GM21390 (cell line): Measurements from ENCODE around the gene EPS8L1.

Source experiments
- ATAC-seq: cut with Tn5 transposase; IDR thresholded peaks from one replicate; pipeline ENCODE4 v1.9.1; 2021; ENCODE audit not compliant: unreplicated experiment

The EPS8L1 gene

DNA sequence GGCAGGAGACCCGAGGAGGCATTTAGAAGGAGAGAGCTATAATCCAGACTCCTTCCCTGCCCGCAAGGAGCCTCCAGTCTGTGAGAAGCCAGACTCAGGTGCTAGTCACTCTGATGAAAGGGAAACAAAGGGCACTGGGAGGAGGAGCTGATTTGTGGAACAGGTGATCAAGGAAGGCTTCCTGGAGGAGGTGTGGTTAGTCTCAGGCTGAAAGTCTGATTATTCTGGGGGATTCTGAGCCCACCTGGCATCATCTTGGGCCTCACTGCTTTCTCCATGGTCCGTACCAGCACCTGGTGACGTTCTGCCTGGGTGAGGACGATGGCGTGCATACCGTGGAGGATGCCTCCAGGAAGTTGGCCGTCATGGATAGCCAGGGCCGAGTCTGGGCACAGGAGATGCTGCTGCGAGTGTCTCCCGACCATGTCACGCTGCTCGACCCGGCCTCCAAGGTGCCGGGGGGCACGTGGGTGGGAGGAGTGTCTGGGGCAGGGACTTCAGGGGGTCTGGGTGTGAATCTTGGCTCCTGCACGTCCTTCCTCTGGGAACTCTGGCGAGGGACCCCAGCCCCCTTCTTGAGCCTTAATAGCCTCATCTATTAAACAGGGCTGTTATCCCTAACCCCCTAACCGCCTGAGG, 3.9 kb downstream of the EPS8L1 start:
- no peak for ATAC-seq

DNA sequence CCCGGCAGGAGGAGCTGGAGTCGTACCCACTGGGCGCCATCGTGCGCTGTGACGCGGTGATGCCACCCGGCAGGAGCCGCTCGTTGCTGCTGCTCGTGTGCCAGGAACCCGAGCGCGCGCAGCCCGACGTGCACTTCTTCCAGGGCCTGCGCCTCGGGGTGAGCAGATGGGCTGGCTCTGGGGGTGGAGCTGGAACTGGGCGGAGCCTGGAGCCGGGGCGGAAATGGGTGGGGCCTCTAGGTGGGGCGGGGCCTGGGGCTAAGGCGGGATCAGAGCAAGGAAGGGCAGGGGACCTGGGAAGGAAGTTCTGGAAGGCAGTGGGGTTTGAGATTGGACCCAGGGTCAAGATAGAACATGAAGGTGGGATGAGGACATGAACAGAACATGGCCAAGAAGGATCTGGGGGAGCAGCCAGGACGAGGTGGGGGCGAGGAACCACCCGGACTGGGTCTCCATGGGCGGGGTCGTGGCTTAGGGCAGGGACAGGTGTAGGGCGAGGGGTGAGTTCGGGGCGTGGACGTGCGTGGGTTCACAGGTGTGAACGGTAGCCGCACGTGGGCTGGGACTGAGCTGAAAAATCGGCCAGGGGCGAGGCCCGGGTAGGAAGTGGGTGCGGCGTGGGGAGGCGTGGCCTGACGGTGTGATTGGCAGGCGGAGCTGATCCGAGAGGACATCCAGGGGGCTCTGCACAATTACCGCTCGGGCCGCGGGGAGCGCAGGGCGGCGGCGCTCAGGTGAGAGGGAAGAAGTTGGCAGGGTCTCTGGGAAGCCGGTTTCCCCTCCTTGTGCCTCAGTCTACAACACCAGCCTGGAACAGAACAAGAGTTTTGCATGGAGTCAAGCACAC, 4.7 kb downstream of the EPS8L1 start:
- ATAC-seq: no peak

DNA sequence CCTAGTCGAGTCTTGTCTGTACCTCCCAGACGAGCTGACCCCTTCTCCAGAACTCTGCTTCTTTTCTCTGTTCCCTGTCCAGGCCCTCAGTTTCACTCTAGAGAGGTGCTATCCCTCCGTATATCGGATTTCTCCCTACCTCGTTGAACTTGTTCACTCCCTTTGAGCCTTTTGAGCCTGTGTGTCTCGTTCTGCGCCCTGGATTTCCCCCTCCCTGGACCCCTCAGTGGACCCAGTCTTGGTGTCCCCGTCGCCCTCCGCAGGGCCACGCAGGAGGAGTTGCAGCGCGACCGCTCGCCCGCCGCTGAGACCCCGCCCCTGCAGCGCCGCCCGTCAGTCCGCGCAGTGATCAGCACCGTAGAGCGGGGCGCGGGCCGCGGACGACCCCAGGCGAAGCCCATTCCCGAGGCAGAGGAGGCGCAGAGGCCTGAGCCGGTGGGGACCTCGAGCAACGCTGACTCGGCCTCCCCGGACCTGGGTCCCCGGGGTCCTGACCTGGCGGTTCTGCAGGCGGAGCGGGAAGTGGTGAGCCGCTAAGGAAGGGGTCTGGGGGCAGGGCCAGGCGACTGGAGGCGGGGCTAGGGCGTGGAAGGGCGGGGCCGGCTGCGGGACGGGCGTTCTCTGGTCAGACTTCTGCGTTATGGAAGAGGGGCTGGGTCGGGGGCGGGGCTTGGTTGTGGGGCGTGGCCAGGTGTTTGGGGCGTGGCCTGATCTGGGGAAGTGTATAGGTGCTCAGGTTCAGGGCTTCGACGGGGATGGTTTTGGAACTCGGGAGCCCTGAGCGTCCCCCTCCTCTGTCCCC, 5.5 kb downstream of the EPS8L1 start:
- no peak for ATAC-seq

DNA sequence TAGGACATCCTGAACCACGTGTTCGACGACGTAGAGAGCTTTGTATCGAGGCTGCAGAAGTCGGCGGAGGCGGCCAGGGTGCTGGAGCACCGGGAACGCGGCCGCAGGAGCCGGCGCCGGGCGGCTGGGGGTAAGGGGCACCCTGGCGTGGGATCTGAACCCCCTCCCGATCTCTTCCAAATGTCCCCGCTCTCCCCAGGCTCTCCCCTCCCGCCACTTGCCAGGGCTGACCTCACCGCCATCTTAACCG, 6.0 kb downstream of the EPS8L1 start:
- ATAC-seq: no peak

DNA sequence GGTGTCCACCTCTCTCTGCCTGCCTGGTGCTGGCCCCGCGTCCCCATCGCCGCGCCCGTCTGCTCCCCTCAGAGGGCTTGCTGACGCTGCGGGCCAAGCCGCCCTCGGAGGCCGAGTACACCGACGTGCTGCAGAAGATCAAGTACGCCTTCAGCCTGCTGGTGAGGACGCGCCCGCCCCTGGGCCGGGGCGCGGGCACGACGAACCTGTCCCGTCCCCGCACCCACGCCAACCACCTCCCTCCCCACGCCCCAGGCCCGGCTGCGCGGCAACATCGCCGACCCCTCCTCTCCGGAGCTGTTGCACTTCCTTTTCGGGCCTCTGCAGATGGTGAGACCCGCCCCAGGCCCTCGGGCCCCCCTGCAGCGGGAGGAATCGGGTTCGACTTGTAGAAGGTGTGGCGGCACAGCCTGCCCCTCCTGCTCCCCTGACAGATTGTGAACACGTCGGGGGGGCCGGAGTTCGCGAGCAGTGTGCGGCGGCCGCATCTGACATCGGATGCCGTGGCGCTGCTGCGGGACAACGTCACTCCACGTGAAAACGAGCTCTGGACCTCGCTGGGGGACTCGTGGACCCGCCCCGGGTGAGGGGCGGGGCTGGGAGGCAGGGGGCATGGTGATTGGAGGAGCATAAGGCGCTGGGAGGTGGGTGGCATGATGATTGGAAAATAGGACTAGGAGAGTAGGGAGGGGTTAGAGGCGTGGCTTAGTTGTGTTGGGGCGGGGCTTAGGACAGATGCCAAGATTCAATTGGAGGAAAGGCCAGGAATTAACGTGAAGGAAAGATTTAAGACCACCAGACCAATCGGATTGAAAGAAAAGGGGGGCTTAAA, 6.6 kb downstream of the EPS8L1 start:
- no peak for ATAC-seq

DNA sequence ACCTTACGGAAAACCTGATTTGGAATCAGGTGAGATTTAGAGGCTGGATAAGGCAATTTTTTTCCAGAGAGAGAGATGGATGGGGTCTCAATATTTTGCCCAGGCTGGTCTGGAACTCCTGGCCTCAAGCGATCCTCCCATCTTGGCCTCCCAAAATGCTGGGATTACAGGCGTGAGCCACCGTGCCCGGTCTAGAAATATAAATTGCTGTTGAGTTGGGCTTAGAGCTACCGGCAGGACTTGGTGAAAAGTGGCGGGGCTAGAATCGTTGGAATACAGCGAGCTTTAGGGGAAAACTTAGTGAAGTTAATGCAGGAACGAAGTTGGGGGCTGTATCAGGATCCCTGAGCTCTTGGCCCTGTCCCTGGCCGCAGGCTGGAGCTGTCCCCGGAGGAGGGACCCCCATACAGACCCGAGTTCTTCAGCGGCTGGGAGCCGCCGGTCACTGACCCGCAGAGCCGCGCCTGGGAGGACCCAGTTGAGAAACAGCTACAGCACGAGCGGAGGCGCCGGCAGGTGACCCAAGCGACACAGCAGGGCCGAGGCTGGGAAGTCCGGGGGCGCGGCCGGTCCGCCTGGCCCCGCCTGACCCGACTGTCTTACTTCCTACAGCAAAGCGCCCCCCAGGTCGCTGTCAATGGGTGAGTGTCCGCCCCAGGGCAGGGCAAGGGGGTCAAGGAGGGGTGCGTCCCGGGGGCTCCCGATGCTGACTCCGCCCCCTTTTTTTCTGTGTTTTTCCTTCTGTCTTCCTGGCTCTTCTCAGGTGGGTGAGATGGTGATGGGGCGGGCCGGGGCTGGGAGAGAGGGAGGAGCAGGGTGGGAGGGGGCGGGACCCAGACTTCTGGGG, 7.6 kb downstream of the EPS8L1 start:
- no peak for ATAC-seq

DNA sequence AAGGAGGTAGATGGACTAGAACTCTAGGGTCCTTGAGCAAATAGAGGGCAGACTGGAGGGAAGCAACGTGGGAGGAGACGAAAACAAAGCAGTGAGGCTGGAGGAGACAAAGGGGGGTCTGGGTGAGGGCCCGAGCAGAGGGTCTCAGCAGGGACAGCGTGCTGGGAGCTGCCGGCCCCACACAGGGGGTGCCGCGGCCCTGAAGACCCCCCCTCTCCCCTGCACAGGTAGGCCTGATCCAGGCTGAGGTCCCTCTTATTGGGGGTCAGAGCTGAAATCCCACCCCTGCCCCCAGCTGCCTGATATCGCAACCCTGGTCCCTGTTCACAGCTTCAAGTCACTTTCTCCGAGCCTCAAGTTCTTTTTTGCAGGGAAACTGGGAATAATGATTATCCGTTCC, 8.7 kb downstream of the EPS8L1 start:
- ATAC-seq: no peak

DNA sequence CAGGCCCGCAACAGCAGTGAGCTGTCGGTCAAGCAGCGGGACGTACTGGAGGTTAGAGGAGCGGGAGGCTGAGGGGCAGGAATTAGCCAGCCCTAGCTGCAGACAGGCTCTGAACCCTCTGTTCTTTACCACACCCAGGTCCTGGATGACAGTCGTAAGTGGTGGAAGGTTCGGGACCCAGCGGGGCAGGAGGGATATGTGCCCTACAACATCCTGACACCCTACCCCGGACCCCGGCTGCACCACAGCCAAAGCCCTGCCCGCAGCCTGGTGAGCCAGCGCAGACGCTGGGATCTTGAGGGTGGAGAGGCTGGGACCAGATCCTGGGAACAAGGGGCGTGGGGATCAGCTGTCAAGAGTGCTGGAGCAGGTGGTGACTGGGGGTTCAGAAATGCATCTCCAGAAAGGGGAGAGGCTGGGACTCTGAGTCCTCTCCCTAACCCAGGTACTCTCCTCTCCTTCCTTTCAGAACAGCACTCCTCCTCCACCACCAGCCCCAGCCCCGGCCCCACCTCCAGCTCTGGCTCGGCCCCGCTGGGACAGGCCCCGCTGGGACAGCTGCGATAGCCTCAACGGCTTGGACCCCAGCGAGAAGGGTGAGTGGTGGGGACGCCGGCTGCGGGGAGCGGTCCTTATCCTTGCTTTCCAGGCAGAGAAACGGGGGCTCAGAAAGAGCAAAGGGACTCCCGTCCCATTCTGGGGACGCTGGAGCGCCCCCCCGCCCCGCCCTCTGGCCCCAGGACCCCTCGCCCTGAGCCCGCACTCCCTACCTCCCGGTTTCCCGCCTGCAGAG, 10.4 kb downstream of the EPS8L1 start:
- ATAC-seq: no peak

DNA sequence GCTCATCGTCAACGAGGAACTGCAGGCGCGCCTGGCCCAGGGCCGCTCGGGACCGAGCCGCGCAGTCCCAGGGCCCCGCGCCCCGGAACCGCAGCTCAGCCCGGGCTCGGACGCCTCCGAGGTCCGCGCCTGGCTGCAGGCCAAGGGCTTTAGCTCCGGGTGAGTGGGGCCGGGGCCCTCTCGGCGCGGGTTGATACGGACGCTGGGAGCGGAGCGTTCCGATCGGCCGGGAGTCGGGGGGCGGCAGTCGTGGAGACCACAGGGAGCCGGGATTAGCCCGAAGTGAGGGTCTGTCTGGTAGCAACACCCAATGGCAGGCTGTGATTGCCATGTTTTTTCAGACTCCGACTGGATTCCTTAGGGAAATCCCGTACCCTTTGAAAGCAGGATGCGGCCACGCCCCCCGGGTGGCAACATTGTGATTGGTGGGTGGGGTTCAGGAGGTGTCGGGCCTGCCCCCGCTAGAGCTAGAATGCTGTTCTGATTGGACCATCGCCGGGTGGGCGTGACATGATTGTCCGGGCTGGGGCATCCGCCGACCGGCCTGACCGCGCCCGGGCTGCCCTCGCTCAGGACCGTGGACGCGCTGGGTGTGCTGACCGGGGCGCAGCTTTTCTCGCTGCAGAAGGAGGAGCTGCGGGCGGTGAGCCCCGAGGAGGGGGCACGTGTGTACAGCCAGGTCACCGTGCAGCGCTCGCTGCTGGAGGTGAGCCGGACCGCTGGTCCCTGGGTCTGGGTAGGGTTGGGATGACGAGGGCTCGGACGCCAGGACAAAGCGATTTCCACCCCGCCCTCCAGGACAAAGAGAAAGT, 11.3 kb downstream of the EPS8L1 start:
- ATAC-seq: no peak

DNA sequence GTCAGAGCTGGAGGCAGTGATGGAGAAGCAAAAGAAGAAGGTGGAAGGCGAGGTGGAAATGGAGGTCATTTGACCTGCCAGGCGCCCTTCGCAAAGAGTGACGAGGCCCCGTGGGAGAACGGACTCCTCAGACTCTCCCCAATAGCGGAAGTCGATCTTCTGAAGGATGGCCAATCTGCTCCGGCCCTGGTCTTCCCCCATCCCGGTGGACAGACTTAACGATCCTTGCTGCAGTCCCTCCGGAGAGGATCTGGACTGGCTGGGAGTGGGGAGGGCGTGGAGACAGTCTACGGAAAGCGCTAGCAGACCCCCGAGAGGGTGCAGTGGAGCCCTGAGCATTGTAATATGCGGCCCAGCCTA, 11.9 kb downstream of the EPS8L1 start:
- ATAC-seq: no peak

DNA sequence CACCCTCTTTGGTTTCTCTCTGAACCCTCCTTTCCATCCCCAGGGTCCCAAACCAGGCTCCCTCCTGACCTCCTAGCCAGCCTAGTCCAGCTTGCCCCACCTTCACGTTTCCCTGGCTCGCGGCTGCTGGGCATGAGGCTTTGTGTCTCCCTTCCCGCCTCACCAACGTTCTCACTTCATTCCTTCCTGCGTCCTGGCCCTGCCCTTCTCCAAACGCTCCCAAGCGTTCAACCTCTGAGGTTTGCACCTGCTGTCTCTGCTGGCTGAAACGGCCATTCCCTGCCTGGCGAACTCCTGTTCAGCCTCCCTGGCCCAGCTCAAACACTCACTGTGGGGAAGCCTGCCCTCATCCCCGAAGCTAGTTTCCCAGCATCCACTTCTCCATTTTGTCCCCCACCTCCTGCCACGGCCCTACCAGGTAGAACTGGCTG, 12.4 kb downstream of the EPS8L1 start:
- ATAC-seq: no peak

DNA sequence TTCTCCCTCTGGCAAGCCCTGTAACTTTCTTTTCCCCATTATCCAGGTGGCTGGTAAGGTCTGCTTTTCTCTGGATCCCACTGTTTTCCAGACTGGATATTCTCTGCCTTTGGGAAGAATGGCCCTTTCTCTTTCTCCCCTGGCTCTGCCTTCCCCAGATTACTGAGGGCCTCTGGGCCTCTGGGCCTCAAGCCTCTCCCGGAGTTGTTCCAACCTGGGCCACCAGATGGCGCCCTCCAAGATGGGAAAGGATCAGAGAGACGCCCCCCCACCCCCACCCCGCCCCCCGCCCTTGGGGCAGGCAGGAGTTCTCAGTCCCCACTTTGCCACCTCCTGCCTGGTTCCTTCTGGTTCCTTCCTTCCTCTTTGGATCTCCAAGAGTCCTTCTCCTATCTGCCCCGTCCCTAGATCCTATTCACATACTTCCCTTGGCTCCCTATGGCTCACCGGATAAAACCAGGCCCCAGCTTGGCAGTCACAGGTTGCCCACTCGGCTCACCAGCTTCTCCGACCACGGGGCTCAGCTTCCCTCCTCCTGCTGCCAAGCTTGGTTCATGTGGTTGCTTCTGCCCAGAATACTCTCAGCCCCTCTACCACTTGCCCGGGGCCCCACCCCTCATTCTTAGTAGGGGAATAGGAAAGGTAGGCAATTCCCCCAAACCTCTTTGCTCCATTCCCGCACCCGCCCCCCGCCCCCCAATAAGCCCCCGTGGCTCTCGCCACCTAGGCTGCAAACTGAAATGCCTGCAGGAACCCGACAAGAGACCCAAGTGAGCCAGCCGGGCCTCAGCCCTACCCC, 13.1 kb downstream of the EPS8L1 start:
- ATAC-seq: no peak

DNA sequence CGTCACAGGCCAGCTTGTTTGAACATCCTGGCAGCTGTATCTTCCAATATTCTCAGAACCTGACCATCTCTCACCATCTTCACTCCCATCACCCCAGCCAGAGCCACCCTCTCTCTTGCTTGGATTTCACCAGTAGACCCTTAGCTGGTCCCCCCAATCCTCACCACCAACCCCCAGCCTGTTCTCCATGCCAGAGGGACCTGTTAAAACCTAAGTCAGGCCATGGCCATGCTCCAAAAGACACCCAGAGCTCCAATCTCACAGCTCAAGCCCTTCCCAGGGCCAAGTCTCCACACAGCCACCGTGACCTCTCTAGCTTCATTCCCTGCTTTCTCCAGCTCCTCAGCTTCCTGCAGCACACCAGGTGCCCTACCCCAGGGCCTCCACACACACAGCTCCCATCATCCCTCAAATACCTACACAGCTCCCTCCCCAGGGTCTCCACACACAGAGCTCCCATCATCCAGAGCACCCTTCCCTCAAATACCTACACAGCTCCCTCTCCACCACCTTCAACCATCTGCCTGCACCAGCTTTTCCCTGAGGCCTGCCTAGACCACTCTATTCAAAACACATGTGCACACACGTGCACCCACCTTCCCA, 13.8 kb downstream of the EPS8L1 start:
- ATAC-seq: no peak

DNA sequence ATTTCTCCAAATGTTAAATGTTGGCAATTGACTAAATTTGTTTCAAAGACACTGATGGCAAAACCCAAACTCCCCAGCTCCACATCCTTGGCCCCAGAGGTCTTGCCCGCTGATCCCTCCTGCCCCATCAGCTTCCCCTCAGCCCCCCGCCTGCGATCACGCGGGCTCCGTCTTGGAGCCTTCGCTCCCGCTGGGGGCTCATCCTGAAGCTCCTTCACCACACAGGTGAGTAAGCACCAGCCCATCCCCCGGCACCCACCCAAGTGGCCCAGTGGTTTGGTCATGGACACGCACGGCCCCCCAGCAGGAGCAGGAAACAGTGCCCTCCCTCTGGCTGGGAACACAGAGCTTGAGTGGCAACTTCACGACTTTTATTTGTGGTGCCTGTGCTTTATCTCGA, 14.9 kb downstream of the EPS8L1 start:
- no peak for ATAC-seq

DNA sequence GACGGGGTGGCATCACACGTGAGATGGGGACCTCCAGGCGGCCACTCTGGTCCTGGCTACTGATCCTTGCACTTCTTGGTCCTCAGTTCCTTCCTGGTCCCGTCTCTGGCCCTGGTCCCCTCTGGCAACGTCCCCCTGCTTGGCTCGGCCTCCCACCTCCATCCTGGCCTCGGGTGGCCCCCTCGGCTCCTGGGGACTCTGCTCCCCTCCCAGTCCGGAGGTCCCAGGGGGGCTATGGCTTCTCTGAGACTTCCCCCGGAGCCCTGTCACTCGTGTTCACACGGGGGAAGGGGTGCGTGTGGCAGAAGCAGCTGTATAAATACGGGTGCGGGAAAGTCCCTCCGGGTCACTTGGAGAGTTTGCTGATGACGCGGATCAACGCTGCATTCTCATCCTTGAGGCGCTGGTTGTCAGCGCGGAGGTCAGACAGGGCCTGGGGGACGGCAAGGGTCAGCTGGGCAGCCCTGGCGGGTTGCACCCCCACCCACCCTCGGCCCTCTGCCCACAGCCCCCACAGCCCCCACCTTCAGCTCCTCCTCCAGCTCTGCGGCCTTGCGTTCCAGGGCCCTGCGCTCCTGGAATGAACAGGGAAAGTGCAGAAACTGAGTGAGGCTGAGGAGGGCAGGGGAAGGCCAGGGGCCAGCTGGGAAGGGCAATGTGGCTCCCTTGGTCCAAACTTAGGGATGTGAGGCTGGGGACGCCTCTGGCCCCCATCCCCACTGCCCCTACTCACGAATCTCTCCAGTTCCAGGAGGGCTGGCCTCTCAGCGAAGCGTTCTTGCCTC, 15.6 kb downstream of the EPS8L1 start:
- ATAC-seq: no peak

DNA sequence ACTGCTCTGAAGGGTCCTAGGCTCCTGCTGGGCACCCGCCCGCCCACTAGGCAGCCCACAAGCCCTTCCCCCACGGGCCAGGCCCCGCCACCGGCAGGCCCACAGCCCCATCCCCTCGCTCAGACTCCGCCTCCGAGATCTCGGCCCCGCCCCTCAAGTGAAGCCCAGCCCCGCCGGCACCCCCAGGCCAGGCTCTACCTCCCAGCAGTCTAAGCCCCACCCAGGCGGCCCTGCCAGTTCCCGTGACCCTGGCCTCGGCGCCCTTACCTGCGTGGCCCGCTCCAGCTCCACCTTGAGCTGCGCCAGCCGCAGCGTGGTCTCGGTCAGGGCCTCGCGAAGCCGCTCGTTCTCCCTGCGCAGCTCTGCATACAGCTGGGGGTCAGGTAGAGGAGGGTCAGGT, 16.3 kb downstream of the EPS8L1 start:
- no peak for ATAC-seq
